Transverse colon (tissue), 3 donors: ENCODE results near the gene RFX2.

ENCODE experiments used
- CTCF ChIP-seq, 5 experiments: fragments of 200-600 bp in 3 of 5; fragments of 450-650 bp in 2 of 5; sonication (generic) in 3 of 5; IDR thresholded peaks; 1 replicate in 2 of 5; 2 replicates in 3 of 5; pipeline ENCODE4 v1.5.1; 2016 to 2017; ENCODE audit warnings: antibody characterized with exemption in 5 of 5, inconsistent platforms in 3 of 5, mild to moderate bottlenecking in 2 of 5, moderate library complexity in 1 of 5
- POLR2A ChIP-seq: fragments of 450-650 bp; IDR thresholded peaks from one replicate; pipeline ENCODE4 v1.6.1; 2016; ENCODE audit warnings: antibody characterized with exemption, mild to moderate bottlenecking, moderate library complexity

DNA sequence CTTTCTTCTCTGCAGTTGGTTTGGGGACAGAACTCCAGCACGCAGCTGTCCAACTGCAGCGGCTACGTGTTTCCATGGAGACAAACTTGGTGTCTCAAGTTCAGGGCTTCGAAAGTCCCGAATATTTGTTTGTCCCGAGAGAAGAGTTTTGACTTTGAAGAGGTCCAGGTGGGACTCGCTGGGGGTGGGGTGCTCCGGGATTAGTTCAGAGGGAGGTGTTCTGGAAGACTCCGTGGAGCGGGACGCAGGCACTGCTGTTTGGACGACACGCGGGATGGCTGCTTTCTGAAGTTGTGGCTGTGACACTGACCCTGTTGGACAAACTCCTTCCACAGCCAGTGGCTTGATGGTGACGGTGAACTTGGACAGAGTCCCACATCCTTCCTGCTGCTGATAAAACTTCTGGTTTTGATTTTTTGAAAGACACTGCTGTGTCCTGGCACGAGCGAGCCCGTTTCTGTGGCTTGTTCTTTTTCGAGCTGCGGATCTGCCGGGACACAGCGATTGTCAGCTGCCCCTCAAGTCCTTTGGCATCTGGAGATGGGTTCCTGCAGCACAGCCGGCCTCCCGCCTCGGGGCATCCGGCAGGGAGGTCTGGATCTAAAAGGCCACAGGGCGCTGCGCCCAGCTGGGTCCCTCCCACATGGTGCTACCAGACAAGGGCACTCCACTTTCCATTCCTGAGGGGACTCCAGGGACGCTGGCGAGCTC, 116.5 kb downstream of the RFX2 start:
- TF ChIP-seq CTCF (IDR thresholded peaks at IDR 0.05) (no peak), POLR2A (no peak)
